HepG2 (cell line): Measurements from ENCODE around the gene TTC28. TPM values are rescaled to one million over a fixed set of nuclear protein-coding genes. Genes with fewer than 3 reads are reported as not detected.

Experiments
- ATAC-seq: fragments of 200-7000 bp; cut with Tn5 transposase; 3 replicates; pipeline ENCODE4 v1.9.1; 2020; ENCODE audit warnings: mild to moderate bottlenecking, moderate library complexity
- BruUV-seq: library from RNA; stranded (reverse); fragments of 400-500 nt; replicated peaks from 2 replicates; lab custom pipeline; 2021; lab: Mats Ljungman, UMichigan
- CTCF ChIA-PET: fragments of 300-600 bp; formaldehyde crosslinking; extraction: SDS; loops from one replicate; lab custom pipeline; 2021; ENCODE audit warnings: low total read pairs, inconsistent platforms, low intra/inter-chr PET ratio; lab: Yijun Ruan, JAX
- POLR2A ChIA-PET: fragments of 350-600 bp; sonication (Branson Sonifier 250); formaldehyde crosslinking; loops from one replicate; lab custom pipeline; 2020; ENCODE audit warnings: antibody characterized with exemption, inconsistent platforms; lab: Yijun Ruan, JAX
- DNase-seq: peaks from one replicate; pipeline ENCODE4 v3.0.0-alpha.2; 2015; ENCODE audit warnings: low spot score
- FAIRE-seq: peaks from 3 replicates; lab custom pipeline; 2011; peaks lifted over from hg19 to GRCh38; lab: Jason Lieb, UNC
- H2AFZ ChIP-seq: one replicate; pipeline ENCODE4 v1.6.1; 2011; ENCODE audit warnings: low read length, inconsistent platforms
- H3K27ac ChIP-seq: fragments of 300-600 bp; 3 replicates; pipeline ENCODE4 v1.8.0; 2011; ENCODE audit warnings: mixed run types, mild to moderate bottlenecking, mixed read lengths, low read length, inconsistent platforms; ENCODE audit not compliant: insufficient read depth; ENCODE audit errors: extremely low read length
- H3K27me3 ChIP-seq, 2 experiments: fragments of 200-600 bp in 1 of 2; 2 replicates in 1 of 2; 3 replicates in 1 of 2; pipeline versions ENCODE4 v1.6.0 to v1.8.0; 2011; ENCODE audit warnings: low read length in 2 of 2, mild to moderate bottlenecking in 2 of 2, moderate library complexity in 2 of 2, inconsistent platforms in 1 of 2; ENCODE audit not compliant: insufficient read depth in 2 of 2, control insufficient read depth in 1 of 2
- H3K36me3 ChIP-seq, 2 experiments: fragments of 200-600 bp in 1 of 2; replicated peaks in 1 of 2; 2 replicates in 1 of 2; 3 replicates in 1 of 2; pipeline versions ENCODE4 v1.5.1 to v1.8.0; 2011; ENCODE audit warnings: low read length in 2 of 2, inconsistent platforms in 1 of 2; ENCODE audit not compliant: insufficient read depth in 2 of 2, control insufficient read depth in 1 of 2
- H3K4me1 ChIP-seq: 2 replicates; pipeline ENCODE4 v1.5.1; 2012; ENCODE audit warnings: low read length, inconsistent platforms; ENCODE audit not compliant: insufficient read depth
- H3K4me2 ChIP-seq: 2 replicates; pipeline ENCODE4 v1.6.0; 2011; ENCODE audit warnings: low read depth, low read length, inconsistent platforms
- H3K4me3 ChIP-seq, 3 experiments: fragments of 200-600 bp in 1 of 3; sonication (generic), shearing (Covaris generic) in 1 of 3; replicated peaks in 1 of 3; 2 replicates each; pipeline ENCODE4 v1.5.1; 2011 to 2016; ENCODE audit warnings: low read length in 3 of 3, inconsistent platforms in 2 of 3, low read depth in 2 of 3, mild to moderate bottlenecking in 2 of 3, control low read depth in 1 of 3, mixed read lengths in 1 of 3; ENCODE audit not compliant: insufficient read depth in 1 of 3
- H3K79me2 ChIP-seq: one replicate; pipeline ENCODE4 v1.6.1; 2011; ENCODE audit warnings: low read length, inconsistent platforms; ENCODE audit not compliant: insufficient read depth
- H3K9ac ChIP-seq: 2 replicates; pipeline ENCODE4 v1.6.0; 2011; ENCODE audit warnings: mild to moderate bottlenecking, low read depth, low read length, inconsistent platforms; ENCODE audit not compliant: insufficient read depth
- H3K9me3 ChIP-seq: 2 replicates; pipeline ENCODE4 v1.5.1; 2012; ENCODE audit warnings: mild to moderate bottlenecking, low read length
- H4K20me1 ChIP-seq: 2 replicates; pipeline ENCODE4 v1.6.0; 2011; ENCODE audit warnings: inconsistent platforms, mild to moderate bottlenecking, low read length, moderate library complexity; ENCODE audit not compliant: insufficient read depth
- BORCS8-MEF2B ChIP-seq: sonication (generic); formaldehyde crosslinking; IDR thresholded peaks from 2 replicates; pipeline ENCODE4 v1.8.0; 2022; ENCODE audit warnings: mild to moderate bottlenecking, missing genetic modification reagents
- CEBPG ChIP-seq: IDR thresholded peaks from 2 replicates; pipeline ENCODE4 v1.6.1; 2016
- CREB3 ChIP-seq: sonication (generic); formaldehyde crosslinking; IDR thresholded peaks from 2 replicates; pipeline ENCODE4 v1.5.0; 2020; ENCODE audit warnings: missing genetic modification reagents
- ETV6 ChIP-seq: sonication (generic); formaldehyde crosslinking; conservative IDR thresholded peaks from 2 replicates; pipeline ENCODE4 v1.4.0; 2020; ENCODE audit warnings: missing genetic modification reagents
- FOXJ3 ChIP-seq: sonication (generic); formaldehyde crosslinking; IDR thresholded peaks from 2 replicates; pipeline ENCODE4 v1.4.0; 2020; ENCODE audit warnings: missing genetic modification reagents, mild to moderate bottlenecking, borderline replicate concordance
- HIVEP1 ChIP-seq: sonication (generic); formaldehyde crosslinking; IDR thresholded peaks from 2 replicates; pipeline ENCODE4 v1.4.0; 2020; ENCODE audit warnings: mild to moderate bottlenecking, missing genetic modification reagents
- NFE2L2 ChIP-seq: fragments of 150-350 bp; IDR thresholded peaks from 2 replicates; pipeline ENCODE4 v1.6.1; 2014; ENCODE audit warnings: low read length
- NKX3-1 ChIP-seq: sonication (generic); formaldehyde crosslinking; IDR thresholded peaks from 2 replicates; pipeline ENCODE4 v1.5.0; 2020; ENCODE audit warnings: missing genetic modification reagents
- SAP130 ChIP-seq: IDR thresholded peaks from 2 replicates; pipeline ENCODE4 v1.6.1; 2016; ENCODE audit warnings: low read depth
- STAG1 ChIP-seq: sonication (generic); formaldehyde crosslinking; IDR thresholded peaks from 2 replicates; pipeline ENCODE4 v1.4.0; 2020; ENCODE audit warnings: missing genetic modification reagents
- U2AF2 ChIP-seq: fragments of 200-400 bp; formaldehyde crosslinking; IDR thresholded peaks from 2 replicates; pipeline ENCODE4 v1.6.1; 2017; ENCODE audit warnings: low read depth, mild to moderate bottlenecking, low read length
- ZNF44 ChIP-seq: sonication (generic); formaldehyde crosslinking; IDR thresholded peaks from 2 replicates; pipeline ENCODE4 v1.5.1; 2020; ENCODE audit warnings: mild to moderate bottlenecking, missing genetic modification reagents
- ZNF451 ChIP-seq: sonication (generic); formaldehyde crosslinking; IDR thresholded peaks from 2 replicates; pipeline ENCODE4 v1.5.0; 2020; ENCODE audit warnings: mild to moderate bottlenecking, missing genetic modification reagents
- ZNF549 ChIP-seq: sonication (generic); formaldehyde crosslinking; IDR thresholded peaks from 2 replicates; pipeline ENCODE4 v1.5.0; 2020; ENCODE audit warnings: missing genetic modification reagents
- ZNF629 ChIP-seq: sonication (generic); formaldehyde crosslinking; conservative IDR thresholded peaks from 2 replicates; pipeline ENCODE4 v1.5.0; 2020; ENCODE audit warnings: missing genetic modification reagents
- ZNF768 ChIP-seq: sonication (generic); formaldehyde crosslinking; IDR thresholded peaks from 2 replicates; pipeline ENCODE4 v1.4.0; 2020; ENCODE audit warnings: missing genetic modification reagents
- ZSCAN20 ChIP-seq: sonication (generic); formaldehyde crosslinking; IDR thresholded peaks from 2 replicates; pipeline ENCODE4 v1.4.0; 2020; ENCODE audit warnings: missing genetic modification reagents, mild to moderate bottlenecking, borderline replicate concordance
- WGBS: methylation state at CpG from one replicate; pipeline ENCODE4 v1.1.6; 2017; ENCODE audit warnings: low lambda C conversion rate; 5-methylcytosine and 5-hydroxymethylcytosine counted together
- in situ Hi-C: cut with HindIII; loops from 2 replicates; pipeline ENCODE4 v1.10.0; 2017; ENCODE audit warnings: low pct_unique_long_range_greater_than_20kb; ENCODE audit not compliant: extremely low pct_ligation_motif_present
- intact Hi-C: fragments of 100-400 bp; cut with micrococcal nuclease; formaldehyde crosslinking; loops from one replicate; pipeline ENCODE4 v1.10.0; 2022; ENCODE audit not compliant: unreplicated experiment
- polyA plus RNA-seq, 8 experiments: library from polyadenylated mRNA; depleted of rRNA in 3 of 8; stranded (reverse) in 7 of 8; unstranded in 1 of 8; fragments of >200 nt; fragmentation: Illumina TruSeq in 4 of 8; extraction: Trizol in 4 of 8; gene quantifications; 2 replicates each; pipeline versions ENCODE4 v1.2.1 to v1.2.3, GENCODE V29; 2011 to 2016; ENCODE audit warnings: low read depth in 4 of 8, missing spikeins in 1 of 8, mixed read lengths in 1 of 8; ENCODE audit not compliant: insufficient read depth in 1 of 8
- total RNA-seq, 5 experiments: library from RNA; depleted of rRNA; stranded (reverse); fragments of >200 nt; fragmentation: Illumina TruSeq; extraction: Trizol; gene quantifications; 2 replicates each; pipeline ENCODE4 v1.2.3, GENCODE V29; 2016; ENCODE audit warnings: low read depth in 1 of 5
- TF ChIP-seq, protein P1 (sequence below): sonication (generic); formaldehyde crosslinking; IDR thresholded peaks from 2 replicates; pipeline ENCODE4 v1.4.0; 2020; ENCODE audit warnings: mild to moderate bottlenecking, missing genetic modification reagents
- TF ChIP-seq, protein P2 (sequence below): sonication (generic); formaldehyde crosslinking; IDR thresholded peaks from 2 replicates; pipeline ENCODE4 v1.4.0; 2020; ENCODE audit warnings: mild to moderate bottlenecking, missing genetic modification reagents
- TF ChIP-seq, protein P3 (sequence below): IDR thresholded peaks from 2 replicates; pipeline ENCODE4 v1.6.1; 2018; ENCODE audit warnings: missing genetic modification reagents, mild to moderate bottlenecking, missing compliant biosample characterization

The TTC28 gene
- total and polyA plus RNA-seq, 2 of the 13 experiments (the other 11 are each of a cell fraction or from before 2014, with no cell fraction given), result 4.2 to 13.1 TPM

GRCh38 chr22:28118957-28119631 is 560.5 kb downstream of the TTC28 start (continued):
- no peak for TF ChIP-seq U2AF2
- TF ChIP-seq HIVEP1 (CRISPR knock-in tag), result no peak
- TF ChIP-seq ZNF451, result no peak
- TF ChIP-seq ZNF768, result no peak
- TF ChIP-seq, protein P1, sequence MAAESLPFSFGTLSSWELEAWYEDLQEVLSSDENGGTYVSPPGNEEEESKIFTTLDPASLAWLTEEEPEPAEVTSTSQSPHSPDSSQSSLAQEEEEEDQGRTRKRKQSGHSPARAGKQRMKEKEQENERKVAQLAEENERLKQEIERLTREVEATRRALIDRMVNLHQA (CRISPR knock-in tag), result no peak
- no peak for TF ChIP-seq SAP130 (CRISPR knock-in tag)
- TF ChIP-seq, all 625 proteins: peak for 0

- Histone ChIP-seq H3K27ac (no peak overlapping the region), H3K27me3 (no peaks in the 10 kb centered on the region), H3K4me1 (no peaks in the 10 kb centered on the region), H3K79me2 (no peaks in the 10 kb centered on the region), H3K9ac (no peak overlapping the region), H3K4me3 (no peak overlapping the region), H3K4me2 (no peak overlapping the region), H4K20me1 (no peaks in the 10 kb centered on the region), H3K36me3 (peaks cover 0 to 2% of the 10 kb centered on the region in 2 experiments; a peak in 1 of 5 replicates), H3K9me3 (no peaks in the 10 kb centered on the region), H2AFZ (no peak overlapping the region)
- BruUV-seq, result no TSS peak
- no peak for ATAC-seq
- TF ChIP-seq FOXJ3 (no peak), ZNF44 (no peak), ETV6 (CRISPR knock-in tag) (no peak), STAG1 (CRISPR knock-in tag) (no peak), NFE2L2 (no peak), ZSCAN20 (CRISPR knock-in tag) (no peak), CREB3 (no peak), CEBPG (no peak), NKX3-1 (no peak), ZNF629 (CRISPR knock-in tag) (no peak), ZNF549 (CRISPR knock-in tag) (no peak), BORCS8-MEF2B (CRISPR knock-in tag) (no peak)
- TF ChIP-seq, protein P2, sequence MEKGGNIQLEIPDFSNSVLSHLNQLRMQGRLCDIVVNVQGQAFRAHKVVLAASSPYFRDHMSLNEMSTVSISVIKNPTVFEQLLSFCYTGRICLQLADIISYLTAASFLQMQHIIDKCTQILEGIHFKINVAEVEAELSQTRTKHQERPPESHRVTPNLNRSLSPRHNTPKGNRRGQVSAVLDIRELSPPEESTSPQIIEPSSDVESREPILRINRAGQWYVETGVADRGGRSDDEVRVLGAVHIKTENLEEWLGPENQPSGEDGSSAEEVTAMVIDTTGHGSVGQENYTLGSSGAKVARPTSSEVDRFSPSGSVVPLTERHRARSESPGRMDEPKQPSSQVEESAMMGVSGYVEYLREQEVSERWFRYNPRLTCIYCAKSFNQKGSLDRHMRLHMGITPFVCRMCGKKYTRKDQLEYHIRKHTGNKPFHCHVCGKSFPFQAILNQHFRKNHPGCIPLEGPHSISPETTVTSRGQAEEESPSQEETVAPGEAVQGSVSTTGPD (CRISPR knock-in tag), result no peak
- TF ChIP-seq, protein P3, sequence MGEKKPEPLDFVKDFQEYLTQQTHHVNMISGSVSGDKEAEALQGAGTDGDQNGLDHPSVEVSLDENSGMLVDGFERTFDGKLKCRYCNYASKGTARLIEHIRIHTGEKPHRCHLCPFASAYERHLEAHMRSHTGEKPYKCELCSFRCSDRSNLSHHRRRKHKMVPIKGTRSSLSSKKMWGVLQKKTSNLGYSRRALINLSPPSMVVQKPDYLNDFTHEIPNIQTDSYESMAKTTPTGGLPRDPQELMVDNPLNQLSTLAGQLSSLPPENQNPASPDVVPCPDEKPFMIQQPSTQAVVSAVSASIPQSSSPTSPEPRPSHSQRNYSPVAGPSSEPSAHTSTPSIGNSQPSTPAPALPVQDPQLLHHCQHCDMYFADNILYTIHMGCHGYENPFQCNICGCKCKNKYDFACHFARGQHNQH (CRISPR knock-in tag), result no peak
- CTCF ChIA-PET, result no interaction called here
- intact Hi-C loops, result no loop called here
- 92% methylated on average over 2 of the region's 2 CpGs for WGBS
- POLR2A ChIA-PET, result no interaction called here
- in situ Hi-C loops, result no loop called here
- FAIRE-seq, result no peak
- no peak for DNase-seq
Observed at GRCh38 chr22:28116219-28116673, 563.4 kb downstream of the TTC28 start.
